Measurements from ENCODE around the gene MPC2. TPM values are rescaled to one million over a fixed set of nuclear protein-coding genes. Genes with fewer than 3 reads are reported as not detected.

The MPC2 gene
- total and polyA plus RNA-seq, 2 of the 8 experiments (the other 6 are each of a cell fraction or from before 2014, with no cell fraction given) = 18.6 to 40.9 TPM

DNA sequence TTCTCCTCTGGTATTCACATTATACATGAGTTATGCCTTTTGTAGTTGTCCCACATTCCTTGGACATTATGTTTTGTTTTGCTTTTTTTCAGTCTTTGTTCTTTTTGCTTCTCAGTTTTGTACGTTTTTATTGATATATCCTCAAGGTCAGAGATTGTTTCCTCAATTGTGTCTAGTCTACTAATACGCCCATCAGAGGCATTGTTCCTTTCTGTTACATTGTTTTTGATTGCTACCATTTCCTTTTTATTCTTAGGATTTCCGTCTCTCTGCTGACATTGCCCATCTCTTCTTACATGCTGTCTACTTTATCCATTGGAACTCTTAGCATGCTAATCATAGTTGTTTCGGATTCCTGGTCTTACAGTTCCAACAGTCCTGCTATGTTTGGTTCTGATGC is 27.8 kb upstream of the MPC2 start:
- Histone ChIP-seq H3K9me3 (ENCODE audit: insufficient read depth in 2 of 2, low read depth in 1 of 2, low read length in 1 of 2) (no peaks in the 10 kb centered on the region), H4K20me1 (replicated peaks in 1 of 2; ENCODE audit: control insufficient read depth in 1 of 2, insufficient read depth in 2 of 2, low read length in 2 of 2) (no peaks in the 10 kb centered on the region), H3K9ac (replicated peaks in 1 of 4; ENCODE audit: extremely low read depth in 1 of 4, low read depth in 3 of 4, low read length in 3 of 4) (no peak overlapping the region), H3K4ac (replicated peaks; ENCODE audit: insufficient read length, low read depth, low read length) (no peak overlapping the region), H2BK20ac (ENCODE audit: low read length) (no peak overlapping the region), H3K36me3 (ENCODE audit: control insufficient read depth in 2 of 4, insufficient read depth in 4 of 4, low read length in 3 of 4) (peaks cover 0 to 12% (median 5%) of the 10 kb centered on the region in 4 experiments; a peak in 3 of 8 replicates), H2AK5ac (ENCODE audit: low read depth, low read length) (no peak overlapping the region), H3K23ac (ENCODE audit: insufficient read length) (no peak overlapping the region), H4K8ac (ENCODE audit: extremely low read depth, insufficient read depth, low read length) (no peak overlapping the region), H3K79me1 (ENCODE audit: low read depth, low read length) (no peaks in the 10 kb centered on the region), H3K23me2 (ENCODE audit: low read depth, low read length) (no peaks in the 10 kb centered on the region), H4K5ac (ENCODE audit: insufficient read length, low read depth, low read length) (no peak overlapping the region), H3K79me2 (ENCODE audit: control insufficient read depth in 1 of 2, insufficient read depth in 2 of 2, low read length in 2 of 2) (peaks cover 0 to 46% of the 10 kb centered on the region in 2 experiments; a peak in 2 of 4 replicates), H3K56ac (replicated peaks; ENCODE audit: insufficient read length, low read depth, low read length) (no peak overlapping the region), H3K27ac (ENCODE audit: low read depth, low read length) (no peak overlapping the region), H3K18ac (ENCODE audit: extremely low read depth, low read length) (no peak overlapping the region), H2BK5ac (ENCODE audit: low read depth, low read length) (no peak overlapping the region), H2BK120ac (replicated peaks; ENCODE audit: low read depth, low read length) (no peak overlapping the region), H3K4me1 (replicated peaks in 1 of 4; ENCODE audit: control insufficient read depth in 3 of 4, insufficient read depth in 4 of 4, low read length in 3 of 4) (no peaks in the 10 kb centered on the region), H3K4me2 (ENCODE audit: insufficient read depth in 1 of 2, low read depth in 2 of 2, low read length in 2 of 2) (no peak overlapping the region), H4K91ac (replicated peaks; ENCODE audit: insufficient read length, low read length) (no peak overlapping the region), H2AFZ (ENCODE audit: low read length) (no peak overlapping the region), H2BK12ac (ENCODE audit: low read depth, low read length) (no peak overlapping the region), H3K14ac (ENCODE audit: insufficient read length) (no peak overlapping the region), H3K4me3 (ENCODE audit: extremely low read depth in 1 of 4, insufficient read depth in 2 of 4, low read depth in 3 of 4, low read length in 4 of 4) (no peak overlapping the region), H3K27me3 (replicated peaks in 1 of 4; ENCODE audit: control insufficient read depth in 3 of 4, extremely low read depth in 1 of 4, insufficient read depth in 3 of 4, low read length in 3 of 4) (no peaks in the 10 kb centered on the region), H2BK15ac (ENCODE audit: low read length) (no peak overlapping the region)
- DNase-seq (ENCODE audit: low read depth in 1 of 2, low spot score in 2 of 2) (no peak), FAIRE-seq (no peak)
- WGBS, 2 experiments (ENCODE audit: extremely low coverage in 1 of 2, insufficient coverage in 1 of 2, insufficient read length in 1 of 2, insufficient replicate concordance in 2 of 2, low coverage in 1 of 2, low lambda C conversion rate in 2 of 2, missing lambda C conversion rate in 1 of 2) = 85% methylated on average over 4 of the region's 4 CpGs; no CpG with 5 or more reads in 1 of the 2 experiments
- CTCF ChIA-PET (ENCODE audit: partially characterized antibody) = no interaction called here
- POLR2A ChIA-PET (ENCODE audit: partially characterized antibody) = no interaction called here
- no peak for TF ChIP-seq CHD2 (IDR thresholded peaks at IDR 0.05; ENCODE audit: low read length)
- no peak for TF ChIP-seq CREB1 (IDR thresholded peaks at IDR 0.05)
- no peak for TF ChIP-seq YY1 (IDR thresholded peaks at IDR 0.05; ENCODE audit: low read depth, low read length)
